GM21723 (cell line): ENCODE results near the gene COL4A3.
"Not testable (repeated sequence)": the region's sequence is repeated elsewhere in the genome, so short reads cannot be mapped to it uniquely, and the experiment has no call there.

ENCODE experiments used
- ATAC-seq: cut with Tn5 transposase; IDR thresholded peaks from one replicate; pipeline ENCODE4 v1.9.1; 2021; ENCODE audit warnings: mild to moderate bottlenecking, moderate library complexity; ENCODE audit not compliant: unreplicated experiment

Gene COL4A3

DNA sequence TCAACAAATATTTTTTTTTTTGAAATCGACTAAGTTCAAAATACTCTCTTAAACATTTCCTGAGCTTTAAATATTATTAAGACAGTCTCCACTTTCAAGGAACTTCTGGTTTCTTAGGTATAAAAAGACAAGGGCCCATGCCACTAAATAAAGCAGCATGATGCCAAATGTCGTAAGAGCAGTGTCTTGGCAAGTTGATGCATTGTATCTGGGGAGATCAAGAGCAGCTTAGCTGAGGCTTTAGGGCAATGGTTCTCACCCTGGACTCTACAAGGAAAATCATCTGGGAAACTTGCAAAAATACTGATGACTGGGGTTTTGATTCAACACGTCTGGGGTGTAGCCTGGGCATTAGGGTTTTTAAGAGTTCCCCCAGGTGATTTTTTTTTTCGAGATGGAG, 41.3 kb downstream of the COL4A3 start:
- no peak for ATAC-seq

DNA sequence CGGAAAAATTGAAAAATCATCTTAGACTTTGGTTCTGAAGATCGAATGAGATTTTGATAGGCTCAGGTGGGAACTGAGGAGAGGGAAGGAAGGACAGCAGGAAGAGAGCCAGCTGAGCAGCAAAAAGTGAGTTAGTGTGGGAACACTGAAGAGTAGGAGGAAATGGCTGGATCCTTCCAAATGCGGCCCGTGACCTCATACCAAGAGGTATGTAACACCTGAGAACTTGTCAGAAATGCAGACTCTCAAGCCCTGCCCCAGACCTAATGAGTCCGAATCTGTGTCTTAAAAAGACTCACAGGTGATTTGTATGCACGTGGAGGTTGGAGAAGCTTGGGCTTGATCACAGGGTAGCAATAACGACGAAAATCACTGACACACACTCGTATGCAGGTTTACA, 42.0 kb downstream of the COL4A3 start:
- no peak for ATAC-seq

DNA sequence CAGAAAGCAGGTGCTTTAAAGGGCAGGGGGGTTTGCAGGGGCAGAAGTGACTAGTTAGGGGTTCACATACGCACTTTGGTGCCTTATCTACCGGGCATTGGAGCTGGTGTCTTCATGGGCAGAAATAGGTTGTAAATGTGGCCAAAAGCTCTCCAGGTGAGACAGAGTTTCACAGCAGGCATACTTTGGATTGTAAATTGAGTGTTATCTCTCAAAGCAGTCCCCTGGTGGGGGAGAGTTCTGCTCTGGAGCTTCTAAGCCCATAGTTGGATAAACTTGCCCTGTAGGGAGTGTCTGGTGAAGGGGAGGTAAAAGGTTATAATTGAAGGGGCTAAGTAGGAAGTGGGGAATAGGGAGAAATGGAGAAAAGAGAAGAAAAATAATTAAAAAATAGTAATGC, 43.1 kb downstream of the COL4A3 start:
- no peak for ATAC-seq

DNA sequence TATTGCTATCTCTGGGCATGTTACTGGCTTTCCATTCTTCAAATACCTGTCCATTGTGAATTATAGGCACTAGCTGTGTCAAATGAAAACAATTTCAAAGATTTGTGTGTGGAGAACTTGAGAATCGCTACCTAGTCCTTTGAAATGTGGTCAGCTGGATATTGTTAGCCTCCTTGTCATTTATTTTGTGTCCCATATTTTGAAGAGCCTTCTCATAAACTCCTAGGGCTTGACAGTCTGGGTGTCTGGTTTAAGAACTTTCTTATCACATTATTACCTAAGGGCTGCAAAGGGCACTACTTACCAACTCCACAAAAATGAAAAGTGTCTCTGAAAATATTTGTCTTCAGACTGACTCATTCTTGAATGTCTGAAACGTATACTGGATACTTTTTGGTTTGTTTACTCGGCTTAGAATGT, 50.2 kb downstream of the COL4A3 start:
- no peak for ATAC-seq

DNA sequence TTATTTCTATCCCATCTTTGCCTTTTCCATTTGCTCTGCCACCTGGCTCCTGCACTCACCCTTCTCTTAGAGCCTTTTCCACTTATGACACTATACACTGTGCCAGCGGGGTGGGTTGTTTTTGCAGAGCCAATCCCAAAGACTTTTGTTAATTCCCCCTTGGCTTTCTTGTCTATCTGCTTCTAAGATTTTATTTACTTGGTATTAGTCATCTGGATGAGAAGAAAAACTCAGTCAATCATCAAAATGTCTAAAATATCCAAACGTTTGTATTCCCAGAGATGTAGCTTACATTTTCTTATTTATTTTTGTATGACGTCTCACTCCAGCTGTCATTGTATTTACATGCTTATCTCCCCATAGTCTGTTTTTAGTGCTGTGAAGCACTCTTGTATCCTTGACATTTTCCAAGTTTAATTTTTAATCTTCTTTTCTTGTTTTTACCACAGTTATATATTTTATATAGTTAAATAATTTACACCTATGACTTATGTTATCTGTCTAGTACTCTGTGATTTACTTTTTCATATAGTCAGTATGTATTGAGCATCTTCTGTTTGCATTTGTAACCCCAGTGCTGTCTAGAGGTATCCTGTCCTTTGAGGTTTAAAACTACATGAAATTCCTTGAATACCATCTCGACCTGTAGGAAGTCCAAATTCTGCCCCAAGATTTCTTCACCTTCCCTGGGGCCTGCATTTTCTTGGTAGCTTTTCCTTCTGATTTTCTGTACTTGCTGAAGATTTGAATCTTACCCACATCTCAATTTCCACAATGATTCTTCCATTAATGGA, 55.1 kb downstream of the COL4A3 start:
- no peak for ATAC-seq

DNA sequence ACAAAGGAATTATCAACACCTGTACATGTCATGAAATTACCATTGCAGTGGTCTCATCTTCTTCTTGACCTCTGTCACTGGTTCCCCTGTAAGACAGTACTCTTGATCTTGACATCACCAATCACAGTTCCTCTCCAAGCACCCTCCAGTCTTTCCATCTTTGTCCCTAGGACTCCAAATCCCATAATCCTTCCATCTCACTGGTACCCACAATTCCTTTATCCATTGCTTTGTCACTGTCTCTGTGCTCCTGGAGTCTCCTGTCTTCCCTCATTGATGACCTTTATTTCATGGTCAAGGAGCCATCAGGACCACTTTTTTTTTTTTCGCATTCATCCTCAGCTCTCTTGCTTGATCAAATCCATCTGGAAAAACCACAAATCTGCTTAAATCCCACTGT, 56.7 kb downstream of the COL4A3 start:
- no peak for ATAC-seq

DNA sequence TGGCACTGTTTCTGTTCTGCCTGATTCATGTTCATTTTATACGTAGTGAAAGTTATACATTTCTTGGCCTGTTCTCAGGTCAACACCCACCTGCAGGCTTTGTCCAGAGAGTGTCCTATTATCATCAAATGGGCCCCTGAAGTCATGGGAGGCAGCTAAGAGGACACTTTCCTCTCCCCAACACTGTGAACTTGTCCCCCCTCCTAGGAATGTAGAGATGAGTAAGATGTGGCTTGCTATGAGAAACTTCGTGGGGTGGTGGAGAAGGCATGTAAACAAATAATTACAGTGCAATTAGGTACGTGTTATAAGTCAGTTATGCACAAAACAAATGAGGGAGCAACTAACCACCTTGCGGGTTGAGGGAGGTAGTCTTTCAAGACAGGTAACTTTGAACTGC, 57.9 kb downstream of the COL4A3 start:
- ATAC-seq = no peak

DNA sequence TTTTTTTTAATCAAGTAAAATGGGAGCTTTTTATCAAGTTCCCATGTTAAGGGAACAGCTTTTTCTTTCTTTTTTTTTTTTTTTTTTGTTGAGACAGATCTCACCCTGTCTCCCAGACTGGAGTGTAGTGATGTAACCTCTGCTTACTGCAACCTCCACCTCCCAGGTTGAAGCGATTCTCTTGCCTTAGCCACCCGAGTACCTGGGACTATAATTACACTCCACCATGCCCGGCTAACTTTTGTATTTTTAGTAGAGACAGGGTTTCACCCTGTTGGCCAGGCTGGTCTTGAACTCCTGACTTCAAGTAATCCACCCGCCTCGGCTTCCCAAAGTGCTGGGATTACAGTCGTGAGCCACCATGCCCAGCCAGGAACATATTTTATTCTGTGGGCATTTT, 61.2 kb downstream of the COL4A3 start:
- not testable (repeated sequence) for ATAC-seq

DNA sequence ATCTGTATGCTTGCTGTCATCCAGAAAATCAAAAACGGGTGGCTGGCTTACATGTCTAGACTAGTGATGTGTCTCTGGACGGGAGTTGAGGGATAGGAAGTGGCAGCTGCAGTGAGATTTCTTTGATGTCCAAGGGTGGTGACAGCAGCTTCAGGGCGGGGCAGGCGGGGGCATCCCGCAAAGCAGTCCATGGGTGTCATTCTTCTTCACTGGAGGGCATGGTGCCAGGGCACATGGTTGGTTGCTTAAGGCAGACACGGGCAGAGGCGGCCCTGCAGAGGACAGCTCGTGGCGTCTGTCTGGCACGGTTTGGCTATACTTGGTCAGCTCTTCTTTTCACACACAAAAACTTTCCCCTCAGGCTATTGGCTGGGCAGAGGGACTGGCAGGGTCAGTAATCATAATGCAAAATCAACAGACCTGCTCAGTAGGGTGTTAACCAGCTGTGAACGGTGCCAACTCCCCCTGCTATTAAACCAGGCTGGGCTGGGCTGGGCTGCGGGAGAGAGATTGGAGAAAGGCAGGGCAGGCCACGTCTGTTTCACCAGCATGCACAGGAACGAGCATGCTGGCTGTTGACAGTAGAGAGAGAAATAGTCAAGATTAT, 63.7 kb downstream of the COL4A3 start:
- ATAC-seq = no peak

DNA sequence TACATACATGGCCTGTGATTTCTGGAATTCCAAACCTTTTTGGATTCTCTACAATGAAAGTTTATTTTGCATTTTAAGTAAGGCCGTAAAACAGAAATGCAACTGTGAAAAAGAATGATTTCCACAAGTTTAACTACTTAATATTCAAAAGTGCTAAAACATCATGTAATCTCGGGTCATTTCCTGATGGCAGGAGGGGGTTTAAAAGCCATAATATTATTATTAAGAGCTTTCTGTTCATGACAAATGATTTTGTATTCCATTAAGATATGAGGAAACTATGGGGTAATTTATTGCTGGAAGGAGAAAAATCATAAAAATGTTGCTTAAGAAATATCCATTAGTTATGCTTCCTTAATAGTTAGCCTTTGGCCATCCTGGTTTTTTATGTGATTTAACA, 65.7 kb downstream of the COL4A3 start:
- no peak for ATAC-seq

DNA sequence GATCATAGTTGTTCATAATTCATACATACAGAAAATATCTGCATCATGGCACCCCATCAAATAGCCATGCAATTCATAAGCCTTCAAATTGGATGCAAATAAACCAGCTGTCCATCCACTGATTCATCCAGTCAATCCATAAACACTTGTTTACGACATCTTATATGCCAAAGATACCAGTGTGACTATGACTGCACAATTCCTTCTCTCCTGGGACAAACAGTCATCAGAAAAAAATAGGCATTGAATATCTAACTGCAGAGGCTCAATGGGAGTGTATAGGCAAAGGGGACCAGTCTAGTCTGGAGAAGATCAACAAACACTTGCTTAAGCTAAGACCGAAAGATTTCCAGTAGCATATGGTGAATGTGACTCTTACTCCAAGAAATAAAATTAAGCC, 70.0 kb downstream of the COL4A3 start:
- no peak for ATAC-seq

DNA sequence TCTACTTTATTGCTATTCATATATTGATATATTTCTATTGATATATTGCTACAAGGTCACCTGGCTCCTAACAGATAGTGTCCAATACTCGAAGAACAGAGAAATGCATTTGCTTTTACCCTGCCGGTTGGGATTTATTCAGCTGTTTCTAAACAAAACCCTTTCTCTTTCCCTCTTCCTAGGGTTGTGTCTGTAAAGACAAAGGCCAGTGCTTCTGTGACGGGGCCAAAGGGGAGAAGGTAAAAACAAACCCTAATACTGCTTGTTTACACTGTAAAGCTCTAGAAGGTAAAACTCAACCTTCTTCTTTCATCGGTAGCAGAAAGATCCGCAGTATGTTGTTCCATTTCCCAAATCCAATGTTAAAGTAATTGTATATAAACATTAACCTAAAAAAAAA, 73.4 kb downstream of the COL4A3 start:
- no peak for ATAC-seq

DNA sequence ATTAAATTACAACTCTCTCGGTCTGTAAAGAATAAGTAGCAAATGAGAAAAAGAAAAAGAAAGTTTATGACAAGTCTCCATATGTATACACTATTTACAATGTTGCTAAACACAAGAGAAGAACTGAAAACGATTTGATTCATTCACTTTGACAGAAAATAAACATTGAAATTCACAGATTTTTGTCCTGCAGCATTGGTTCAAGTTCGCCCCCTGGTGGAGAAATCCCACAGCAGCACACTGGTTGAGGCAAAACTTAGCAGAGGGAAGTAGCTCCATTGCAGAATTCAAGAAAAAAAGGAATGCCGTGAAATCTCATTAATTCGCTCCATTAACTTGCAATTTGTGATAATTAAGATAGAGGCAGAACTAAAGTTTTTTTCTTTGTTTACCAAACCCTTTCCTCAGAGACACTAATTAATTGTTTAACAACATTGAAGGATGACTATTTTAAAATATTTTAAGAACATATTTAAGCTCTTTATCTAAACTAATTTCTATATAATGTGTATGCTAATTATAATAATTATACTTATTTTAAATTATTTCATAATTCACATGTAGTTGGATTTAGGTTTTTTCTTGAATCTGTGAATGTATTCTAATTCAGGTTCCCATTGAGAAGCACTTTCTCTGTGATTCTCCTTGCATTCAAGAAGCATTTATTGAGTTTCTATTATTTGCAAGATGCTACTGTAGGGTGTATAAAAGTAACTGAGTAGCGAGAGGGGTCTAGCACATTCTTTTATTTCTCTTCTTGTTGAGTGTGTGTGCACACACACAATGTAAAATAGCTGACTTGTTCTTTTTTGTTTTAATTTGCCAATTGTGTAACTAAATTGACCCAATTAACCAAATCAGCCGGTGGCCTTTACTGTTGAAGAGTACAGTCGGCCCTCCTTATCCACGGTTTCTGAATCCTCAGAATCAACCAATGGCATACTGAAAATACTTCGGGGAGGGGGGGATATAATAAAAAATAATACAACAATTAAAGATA, 74.1 kb downstream of the COL4A3 start:
- ATAC-seq = peak; percentile 66

DNA sequence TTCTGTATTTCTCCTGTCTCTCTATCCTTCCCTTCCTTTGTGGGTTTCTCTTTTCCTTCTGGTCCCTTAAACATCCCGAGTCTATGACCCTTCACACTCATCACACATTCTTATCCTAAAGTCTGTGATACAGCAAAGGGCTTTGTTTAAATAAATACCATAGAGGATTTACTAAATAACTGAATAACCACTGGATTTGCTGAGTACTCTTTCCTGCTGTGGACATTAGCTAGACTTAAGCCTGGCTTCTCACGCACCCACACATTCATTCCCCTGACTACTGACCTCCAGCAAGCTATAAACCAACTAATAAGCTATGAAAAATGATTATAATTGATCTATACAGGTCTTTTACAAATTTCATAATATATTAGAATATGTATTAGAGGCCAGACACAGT, 76.6 kb downstream of the COL4A3 start:
- no peak for ATAC-seq

DNA sequence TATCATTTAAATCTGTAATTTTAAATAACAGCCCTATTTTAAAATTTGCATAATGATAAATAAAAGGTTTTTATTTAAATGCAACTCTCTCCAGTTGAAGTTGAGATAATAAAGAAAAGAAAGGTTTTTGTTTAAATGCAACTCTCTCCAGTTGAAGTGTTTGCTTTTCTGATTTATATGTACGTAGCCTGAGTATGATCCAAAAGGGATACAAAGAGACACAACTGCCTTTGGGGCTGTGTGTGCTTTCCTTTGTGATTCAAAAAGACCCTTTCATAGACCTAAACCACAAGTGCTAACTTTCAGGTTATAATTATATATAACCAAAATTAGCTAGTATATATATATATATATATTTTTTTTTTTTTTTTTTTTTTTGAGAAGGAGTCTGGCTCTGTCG, 84.5 kb downstream of the COL4A3 start:
- no peak for ATAC-seq

DNA sequence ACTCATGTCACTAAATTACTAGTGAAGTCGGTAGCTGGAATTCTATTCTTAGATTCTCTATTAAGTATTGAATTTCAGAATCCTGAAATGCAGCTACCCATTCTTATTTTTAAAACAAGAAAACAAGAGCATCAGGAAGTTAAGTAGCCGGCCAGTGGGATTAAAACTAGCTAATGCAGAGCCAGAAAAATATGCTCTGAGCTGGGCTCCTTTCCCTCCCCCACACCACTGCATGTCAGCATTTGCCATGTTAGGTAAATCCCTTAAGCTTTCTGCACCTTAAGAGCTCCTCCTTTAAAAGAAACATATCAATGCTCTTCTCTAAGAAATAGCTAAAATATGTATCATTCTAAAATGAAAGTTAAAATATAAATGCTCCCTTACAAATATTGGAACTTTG, 88.4 kb downstream of the COL4A3 start:
- ATAC-seq = no peak

DNA sequence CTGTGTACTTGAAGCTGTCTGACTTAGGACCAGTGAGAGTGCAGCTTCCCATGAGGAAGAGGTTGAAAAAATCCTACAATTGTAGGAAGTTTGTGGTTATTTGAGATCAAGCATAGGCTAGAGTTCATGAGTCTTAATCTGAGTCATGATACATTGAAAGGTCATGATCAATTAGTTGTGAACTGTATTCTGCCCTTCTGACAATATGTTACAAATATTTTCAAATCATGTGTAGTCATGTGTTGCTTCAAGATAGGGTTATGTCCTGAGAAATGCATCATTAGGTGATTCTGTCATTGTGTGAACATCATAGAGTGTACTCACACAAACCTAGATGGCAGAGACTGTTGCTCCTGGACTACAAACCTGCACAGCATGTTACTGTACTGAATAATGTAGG, 92.2 kb downstream of the COL4A3 start:
- no peak for ATAC-seq

DNA sequence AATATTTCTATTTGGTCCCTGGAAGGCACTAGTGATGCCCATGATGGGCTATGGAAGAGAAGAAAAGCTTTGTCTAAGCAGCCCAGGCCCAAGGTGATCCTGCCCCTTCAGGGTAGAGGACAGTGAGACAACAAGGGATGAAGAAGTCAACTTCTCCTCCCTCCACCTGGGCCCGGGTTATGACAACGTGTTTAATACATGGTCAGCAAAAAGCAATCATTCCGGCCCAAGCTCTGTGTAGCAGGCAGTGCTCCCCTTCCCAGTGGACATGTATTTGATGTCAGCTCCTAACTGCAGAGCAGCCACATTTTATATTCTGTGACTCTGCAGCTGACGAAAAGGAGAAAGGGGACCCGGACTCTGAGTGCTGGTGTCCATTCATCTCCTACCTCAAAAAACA, 93.4 kb downstream of the COL4A3 start:
- no peak for ATAC-seq

DNA sequence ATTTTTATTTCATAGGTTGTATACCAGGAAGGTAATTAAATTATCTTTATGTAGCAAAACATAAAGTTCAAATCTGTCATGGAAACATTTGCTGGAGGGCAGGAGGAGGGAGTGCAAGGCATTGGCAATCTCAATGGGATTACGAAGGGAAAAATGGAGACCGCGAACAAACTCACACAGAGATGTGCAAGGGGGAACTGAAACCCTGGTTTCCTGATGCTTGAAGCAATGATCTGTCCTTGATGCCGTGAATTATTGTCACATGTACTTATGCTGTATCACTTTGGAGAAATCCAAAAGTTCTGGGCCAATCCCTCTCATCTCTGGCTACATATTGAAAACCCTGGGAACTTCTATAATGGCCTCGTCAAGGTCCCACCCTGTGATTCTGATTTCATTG, 95.6 kb downstream of the COL4A3 start:
- ATAC-seq = no peak

DNA sequence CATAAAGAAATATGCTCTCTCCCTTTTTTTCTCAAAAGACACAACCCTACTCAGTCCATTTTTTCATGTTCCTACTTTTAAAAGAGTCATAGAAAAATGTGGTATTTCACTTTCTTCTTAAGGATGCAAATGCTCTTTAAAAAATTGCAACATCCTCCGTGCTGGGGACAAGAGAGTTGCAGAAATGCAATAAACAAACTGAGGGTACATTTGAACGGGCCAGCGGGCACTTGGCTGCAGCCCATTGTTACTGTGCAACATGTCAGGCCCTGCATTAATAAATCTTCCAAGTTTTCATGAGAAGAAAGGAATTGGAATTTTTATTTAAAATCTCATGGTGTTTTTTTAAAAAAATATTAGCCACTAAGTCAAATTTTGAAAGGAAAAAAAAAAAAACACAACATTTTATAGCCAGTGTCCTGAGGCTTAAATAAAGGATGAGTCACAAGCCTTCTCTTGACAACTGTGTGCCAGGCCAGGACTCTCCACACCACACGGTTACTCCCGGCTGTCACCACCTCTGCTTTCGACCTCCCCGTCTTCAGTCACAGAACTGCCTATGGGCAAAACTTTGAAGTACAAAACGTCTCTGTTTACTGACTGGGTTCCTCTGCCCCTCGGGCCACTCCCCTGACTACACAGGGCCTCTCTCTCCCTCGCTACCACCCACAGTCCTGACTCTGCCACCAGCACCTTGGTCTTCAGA, 103.1 kb downstream of the COL4A3 start:
- no peak for ATAC-seq

DNA sequence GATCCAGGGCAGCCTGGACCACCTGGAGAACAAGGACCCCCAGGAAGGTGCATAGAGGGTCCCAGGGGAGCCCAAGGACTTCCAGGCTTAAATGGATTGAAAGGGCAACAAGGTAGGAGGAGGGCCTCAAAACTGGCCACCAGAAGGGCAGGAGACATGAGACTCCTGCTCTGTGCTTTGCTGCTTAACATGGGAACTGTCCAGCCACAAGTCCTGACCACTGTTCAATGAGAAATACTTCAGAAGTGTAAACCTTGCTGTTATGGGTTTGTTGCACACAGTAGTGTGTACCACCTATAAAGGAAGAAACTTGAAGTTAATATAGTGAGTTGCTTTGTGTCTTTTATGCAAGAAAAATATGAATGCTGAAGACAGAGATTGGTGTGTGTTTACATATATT, 116.5 kb downstream of the COL4A3 start:
- ATAC-seq = no peak
